Measurements from ENCODE around the gene LCN1.

DNA sequence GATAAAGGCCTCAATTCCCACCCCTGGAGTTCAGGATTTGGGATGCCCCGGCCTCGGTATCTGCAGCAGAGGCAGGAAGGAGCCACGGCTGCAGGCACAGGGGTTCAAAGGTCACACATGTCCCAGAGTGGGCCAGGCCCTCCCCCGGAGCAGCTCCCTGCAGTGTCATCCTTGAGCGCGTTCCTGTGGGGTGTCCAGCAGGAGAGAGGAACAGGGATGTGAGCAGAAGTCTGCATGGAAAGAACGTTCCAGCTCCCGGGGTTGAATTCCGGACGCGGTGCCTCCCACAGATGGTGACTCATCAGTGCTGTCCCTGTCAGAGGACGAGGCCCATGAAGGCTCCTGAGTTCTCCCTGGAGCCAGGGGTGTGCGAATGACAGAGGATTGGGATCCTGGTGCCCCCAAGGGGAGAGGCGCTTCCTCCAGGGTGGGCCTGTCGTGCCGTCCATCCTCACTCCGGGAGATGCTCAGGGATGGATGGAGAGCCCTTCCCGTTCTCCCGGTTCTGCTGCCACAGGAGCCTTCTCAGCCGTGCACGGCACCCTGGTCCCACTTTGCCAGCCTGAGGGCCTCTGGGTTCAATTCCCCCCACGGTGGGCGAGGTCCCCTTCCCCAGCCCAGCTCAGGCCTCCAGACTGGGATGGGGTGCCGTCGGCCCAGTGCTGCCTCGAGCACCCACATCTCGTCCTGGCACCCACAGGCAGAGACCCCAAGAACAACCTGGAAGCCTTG, 3.1 kb downstream of the LCN1 start:
- TF ChIP-seq, protein P1, sequence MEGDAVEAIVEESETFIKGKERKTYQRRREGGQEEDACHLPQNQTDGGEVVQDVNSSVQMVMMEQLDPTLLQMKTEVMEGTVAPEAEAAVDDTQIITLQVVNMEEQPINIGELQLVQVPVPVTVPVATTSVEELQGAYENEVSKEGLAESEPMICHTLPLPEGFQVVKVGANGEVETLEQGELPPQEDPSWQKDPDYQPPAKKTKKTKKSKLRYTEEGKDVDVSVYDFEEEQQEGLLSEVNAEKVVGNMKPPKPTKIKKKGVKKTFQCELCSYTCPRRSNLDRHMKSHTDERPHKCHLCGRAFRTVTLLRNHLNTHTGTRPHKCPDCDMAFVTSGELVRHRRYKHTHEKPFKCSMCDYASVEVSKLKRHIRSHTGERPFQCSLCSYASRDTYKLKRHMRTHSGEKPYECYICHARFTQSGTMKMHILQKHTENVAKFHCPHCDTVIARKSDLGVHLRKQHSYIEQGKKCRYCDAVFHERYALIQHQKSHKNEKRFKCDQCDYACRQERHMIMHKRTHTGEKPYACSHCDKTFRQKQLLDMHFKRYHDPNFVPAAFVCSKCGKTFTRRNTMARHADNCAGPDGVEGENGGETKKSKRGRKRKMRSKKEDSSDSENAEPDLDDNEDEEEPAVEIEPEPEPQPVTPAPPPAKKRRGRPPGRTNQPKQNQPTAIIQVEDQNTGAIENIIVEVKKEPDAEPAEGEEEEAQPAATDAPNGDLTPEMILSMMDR (IDR thresholded peaks at IDR 0.05), result no peak
- TF ChIP-seq POLR2A (IDR thresholded peaks at IDR 0.05), result no peak

Measured in thyroid gland (tissue), 4 donors.